ENCODE results near the gene KNDC1.

Gene KNDC1

DNA sequence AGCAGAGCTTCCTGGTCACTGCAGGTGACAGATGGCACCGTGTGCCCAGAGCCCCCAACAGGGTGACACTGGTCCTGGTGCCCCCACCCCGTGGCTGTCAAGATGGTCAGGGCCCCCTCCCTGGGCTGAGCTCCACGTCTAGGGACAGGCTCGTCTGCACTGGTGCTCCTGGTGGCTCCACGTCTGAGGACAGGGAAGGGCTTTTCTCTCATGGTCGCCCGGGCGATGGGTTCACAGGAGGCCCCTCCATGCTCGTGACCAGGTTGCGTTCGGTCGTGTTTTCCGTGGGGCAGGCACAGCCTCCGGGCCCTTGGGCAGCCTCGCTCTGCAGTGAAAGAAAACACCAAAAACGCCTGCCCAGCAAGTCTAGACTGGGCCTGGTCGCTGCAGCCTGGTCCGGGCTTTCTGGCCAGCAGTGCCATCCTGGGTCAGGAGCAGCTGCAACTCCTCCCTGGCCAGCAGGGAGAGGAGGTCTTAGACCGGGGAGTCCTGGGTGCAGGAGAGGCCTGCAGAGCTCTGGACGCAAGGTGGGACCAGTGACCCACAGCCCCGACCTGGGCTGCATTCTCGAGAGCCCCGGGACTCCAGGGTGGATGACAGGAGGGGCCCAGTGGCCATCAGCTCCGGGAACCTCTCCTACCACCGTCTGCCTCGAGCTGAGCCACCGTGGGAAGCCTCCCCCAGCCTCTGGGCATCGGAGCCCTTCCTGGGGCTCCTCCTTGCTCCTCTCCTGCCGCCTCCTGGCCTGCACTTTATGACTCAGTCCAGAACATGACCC lies 42.1 kb downstream of the KNDC1 start:
- H3K36me3 ChIP-seq (ENCODE audit: control insufficient read depth, insufficient read depth, low read length) = no peaks in the 10 kb centered on the region
- H3K27me3 ChIP-seq (replicated peaks; ENCODE audit: control insufficient read depth, insufficient read depth, low read length) = no peaks in the 10 kb centered on the region
- no peak for DNase-seq (ENCODE audit: extremely low read depth, insufficient read length)
- TF ChIP-seq, protein P1, sequence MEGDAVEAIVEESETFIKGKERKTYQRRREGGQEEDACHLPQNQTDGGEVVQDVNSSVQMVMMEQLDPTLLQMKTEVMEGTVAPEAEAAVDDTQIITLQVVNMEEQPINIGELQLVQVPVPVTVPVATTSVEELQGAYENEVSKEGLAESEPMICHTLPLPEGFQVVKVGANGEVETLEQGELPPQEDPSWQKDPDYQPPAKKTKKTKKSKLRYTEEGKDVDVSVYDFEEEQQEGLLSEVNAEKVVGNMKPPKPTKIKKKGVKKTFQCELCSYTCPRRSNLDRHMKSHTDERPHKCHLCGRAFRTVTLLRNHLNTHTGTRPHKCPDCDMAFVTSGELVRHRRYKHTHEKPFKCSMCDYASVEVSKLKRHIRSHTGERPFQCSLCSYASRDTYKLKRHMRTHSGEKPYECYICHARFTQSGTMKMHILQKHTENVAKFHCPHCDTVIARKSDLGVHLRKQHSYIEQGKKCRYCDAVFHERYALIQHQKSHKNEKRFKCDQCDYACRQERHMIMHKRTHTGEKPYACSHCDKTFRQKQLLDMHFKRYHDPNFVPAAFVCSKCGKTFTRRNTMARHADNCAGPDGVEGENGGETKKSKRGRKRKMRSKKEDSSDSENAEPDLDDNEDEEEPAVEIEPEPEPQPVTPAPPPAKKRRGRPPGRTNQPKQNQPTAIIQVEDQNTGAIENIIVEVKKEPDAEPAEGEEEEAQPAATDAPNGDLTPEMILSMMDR (IDR thresholded peaks at IDR 0.05; ENCODE audit: insufficient read depth, low read length, poor library complexity, severe bottlenecking) = no peak
- no peak overlapping the region for H3K4me3 ChIP-seq (replicated peaks; ENCODE audit: low read depth, low read length)

DNA sequence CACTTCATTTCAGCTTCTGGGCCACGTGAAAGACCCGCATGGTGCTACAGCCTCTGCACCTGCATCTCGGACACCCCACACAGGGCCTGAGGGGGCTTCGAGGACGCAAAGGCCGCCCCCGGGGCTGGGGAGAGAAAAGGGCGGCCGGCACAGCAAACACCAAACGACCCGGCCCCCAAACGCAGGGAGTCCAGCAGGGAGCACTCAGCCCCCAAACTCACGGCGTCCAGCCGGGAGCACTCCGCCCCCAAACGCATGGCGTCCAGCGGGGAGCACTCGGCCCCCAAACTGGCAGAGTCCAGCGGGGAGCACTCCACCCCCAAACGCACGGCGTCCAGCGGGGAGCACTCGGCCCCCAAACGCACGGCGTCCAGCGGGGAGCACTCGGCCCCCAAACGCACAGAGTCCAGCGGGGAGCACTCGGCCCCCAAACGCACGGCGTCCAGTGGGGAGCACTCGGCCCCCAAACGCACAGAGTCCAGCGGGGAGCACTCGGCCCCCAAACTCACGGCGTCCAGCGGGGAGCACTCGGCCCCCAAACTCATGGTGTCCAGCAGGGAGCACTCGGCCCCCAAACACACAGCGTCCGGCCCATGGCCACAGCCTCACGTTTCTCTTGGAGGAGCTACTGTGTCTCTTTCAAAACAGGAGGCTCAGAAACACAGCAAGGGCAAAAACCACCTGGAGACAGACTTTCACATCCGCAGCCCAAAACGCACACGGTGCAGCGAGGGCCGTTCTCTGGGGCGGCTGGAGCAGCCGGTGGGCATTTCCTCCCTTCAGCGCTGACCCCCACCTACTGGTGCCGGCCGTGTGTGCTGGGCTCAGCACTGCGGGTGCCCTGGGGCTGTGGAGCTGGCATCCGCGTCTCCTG lies 43.0 kb downstream of the KNDC1 start:
- DNase-seq (ENCODE audit: extremely low read depth, insufficient read length) = no peak
- Histone ChIP-seq H3K27me3 (replicated peaks; ENCODE audit: control insufficient read depth, insufficient read depth, low read length) (no peaks in the 10 kb centered on the region), H3K36me3 (ENCODE audit: control insufficient read depth, insufficient read depth, low read length) (no peaks in the 10 kb centered on the region), H3K4me3 (replicated peaks; ENCODE audit: low read depth, low read length) (no peak overlapping the region)
- TF ChIP-seq, protein P1 (IDR thresholded peaks at IDR 0.05; ENCODE audit: insufficient read depth, low read length, poor library complexity, severe bottlenecking) = no peak

DNA sequence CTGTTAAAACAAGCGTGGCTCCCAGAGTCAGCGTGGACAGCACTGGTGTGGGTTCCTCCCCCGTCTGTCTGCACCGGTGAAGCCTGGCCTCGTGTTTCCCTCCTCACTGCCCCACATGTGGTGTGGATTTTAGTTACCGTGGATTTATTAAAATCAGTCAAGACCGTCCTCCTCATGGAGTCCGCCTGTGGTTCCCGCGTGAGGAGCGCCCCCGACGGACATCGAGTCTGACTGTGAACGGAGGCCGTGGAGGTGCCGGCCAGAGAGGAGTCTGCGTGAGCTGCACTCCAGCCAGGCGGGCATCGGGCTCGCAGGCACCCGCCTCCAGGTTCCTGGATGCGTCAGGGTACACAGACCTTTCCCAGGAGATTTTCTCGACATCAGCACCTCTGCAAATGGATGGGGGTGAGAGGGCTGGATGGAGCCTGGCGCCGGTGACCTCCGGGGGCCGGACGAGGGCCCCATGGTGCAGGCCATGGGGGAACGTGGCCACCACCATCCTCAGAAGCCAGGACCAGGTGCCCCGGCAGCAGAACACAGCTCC lies 43.7 kb downstream of the KNDC1 start:
- TF ChIP-seq, protein P1 (IDR thresholded peaks at IDR 0.05; ENCODE audit: insufficient read depth, low read length, poor library complexity, severe bottlenecking) = no peak
- Histone ChIP-seq H3K4me3 (replicated peaks; ENCODE audit: low read depth, low read length) (no peak overlapping the region), H3K27me3 (replicated peaks; ENCODE audit: control insufficient read depth, insufficient read depth, low read length) (no peaks in the 10 kb centered on the region), H3K36me3 (ENCODE audit: control insufficient read depth, insufficient read depth, low read length) (no peaks in the 10 kb centered on the region)
- no peak for DNase-seq (ENCODE audit: extremely low read depth, insufficient read length)

DNA sequence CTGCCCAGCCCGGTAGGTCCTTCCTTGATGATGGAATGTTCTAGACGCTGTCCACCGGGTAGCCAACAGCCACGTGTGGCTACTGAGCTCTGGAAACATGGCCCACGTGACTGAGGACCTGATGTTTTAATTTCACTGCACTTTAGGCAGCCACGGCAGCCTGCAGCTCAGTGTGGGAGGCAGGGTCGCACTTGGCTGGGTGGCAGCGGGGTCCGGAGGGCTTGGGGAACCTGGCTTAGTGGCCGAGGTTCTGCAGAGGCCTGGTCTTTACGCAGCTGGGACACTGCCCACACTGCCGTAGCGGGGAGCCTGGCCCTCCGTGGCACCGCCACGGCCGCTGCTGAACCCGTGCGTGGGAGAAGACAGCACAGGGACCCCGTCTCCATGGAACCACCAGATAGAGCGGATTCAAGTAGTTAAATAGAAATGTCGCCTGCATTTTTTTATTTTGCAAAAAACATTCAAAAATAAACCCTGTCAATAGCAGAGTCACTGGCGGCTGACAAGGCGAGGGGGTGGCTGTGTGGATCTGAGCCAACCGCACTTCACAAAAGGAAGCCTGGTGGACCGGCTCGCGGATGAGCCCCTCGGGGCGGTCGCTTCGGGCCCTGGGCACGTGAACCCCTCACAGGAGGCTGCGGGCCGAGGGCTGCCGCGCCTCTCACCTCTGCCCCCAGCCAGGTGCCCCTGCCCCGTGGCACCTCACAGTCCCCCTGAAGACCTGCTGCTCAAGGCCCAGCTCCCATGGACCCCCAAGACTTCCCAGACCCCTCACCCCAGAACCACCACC lies 44.4 kb downstream of the KNDC1 start:
- no peaks in the 10 kb centered on the region for H3K36me3 ChIP-seq (ENCODE audit: control insufficient read depth, insufficient read depth, low read length)
- TF ChIP-seq, protein P1 (IDR thresholded peaks at IDR 0.05; ENCODE audit: insufficient read depth, low read length, poor library complexity, severe bottlenecking) = no peak
- no peaks in the 10 kb centered on the region for H3K27me3 ChIP-seq (replicated peaks; ENCODE audit: control insufficient read depth, insufficient read depth, low read length)
- no peak overlapping the region for H3K4me3 ChIP-seq (replicated peaks; ENCODE audit: low read depth, low read length)
- DNase-seq (ENCODE audit: extremely low read depth, insufficient read length) = no peak

DNA sequence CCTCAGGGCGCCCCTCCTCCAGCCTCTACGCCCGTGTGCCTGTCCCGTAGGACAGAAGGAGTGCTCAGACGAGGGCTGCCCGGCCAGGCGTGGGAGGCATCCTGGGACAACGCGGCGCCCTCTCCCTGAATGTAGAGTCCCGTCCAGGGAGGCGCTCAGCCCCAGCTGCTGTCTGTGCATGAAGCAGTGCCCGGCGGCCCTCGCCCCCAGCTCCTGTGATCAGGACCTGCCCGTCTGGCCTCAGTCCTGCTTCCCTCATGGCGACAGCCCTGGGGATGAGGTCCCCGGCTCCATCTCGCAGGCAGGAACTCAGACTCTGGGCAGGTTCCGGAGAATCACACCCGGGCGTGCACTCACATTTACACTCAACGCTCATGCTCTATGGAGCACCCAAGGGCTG lies 45.1 kb downstream of the KNDC1 start:
- Histone ChIP-seq H3K27me3 (replicated peaks; ENCODE audit: control insufficient read depth, insufficient read depth, low read length) (no peaks in the 10 kb centered on the region), H3K36me3 (ENCODE audit: control insufficient read depth, insufficient read depth, low read length) (no peaks in the 10 kb centered on the region), H3K4me3 (replicated peaks; ENCODE audit: low read depth, low read length) (no peak overlapping the region)
- TF ChIP-seq, protein P1 (IDR thresholded peaks at IDR 0.05; ENCODE audit: insufficient read depth, low read length, poor library complexity, severe bottlenecking) = no peak
- no peak for DNase-seq (ENCODE audit: extremely low read depth, insufficient read length)
